OCI-LY1 (cell line): Measurements from ENCODE around the gene FRMD4A.

Source experiments
- H2AFZ ChIP-seq: fragments of 200-600 bp; sonication (generic), shearing (Covaris generic); 2 replicates; pipeline ENCODE4 v1.6.0; 2014; ENCODE audit warnings: antibody characterized with exemption, mild to moderate bottlenecking, low read length
- H3F3A ChIP-seq: fragments of 200-600 bp; sonication (generic), shearing (Covaris generic); 2 replicates; pipeline ENCODE4 v1.6.0; 2014; ENCODE audit warnings: mild to moderate bottlenecking, antibody characterized with exemption, low read length, moderate library complexity; ENCODE audit not compliant: insufficient read depth
- H3K27ac ChIP-seq: fragments of 200-600 bp; sonication (generic); 2 replicates; pipeline ENCODE4 v1.5.1; 2014; ENCODE audit warnings: low read length, mixed run types, mild to moderate bottlenecking, low read depth; ENCODE audit not compliant: poor library complexity, severe bottlenecking
- H3K27me3 ChIP-seq: fragments of 200-600 bp; sonication (generic); 2 replicates; pipeline ENCODE4 v1.6.0; 2014; ENCODE audit warnings: antibody characterized with exemption, mild to moderate bottlenecking, low read length, moderate library complexity; ENCODE audit not compliant: insufficient read depth
- H3K36me3 ChIP-seq: fragments of 200-600 bp; sonication (generic); 2 replicates; pipeline ENCODE4 v1.6.1; 2014; ENCODE audit warnings: mild to moderate bottlenecking, antibody characterized with exemption, low read length, moderate library complexity, mixed read lengths; ENCODE audit not compliant: insufficient read depth
- H3K4me1 ChIP-seq: fragments of 200-600 bp; sonication (generic); 2 replicates; pipeline ENCODE4 v1.5.1; 2014; ENCODE audit warnings: mild to moderate bottlenecking, low read length, moderate library complexity; ENCODE audit not compliant: insufficient read depth, severe bottlenecking
- H3K4me2 ChIP-seq: fragments of 200-600 bp; sonication (generic), shearing (Covaris generic); 2 replicates; pipeline ENCODE4 v1.6.1; 2014; ENCODE audit warnings: low read length
- H3K4me3 ChIP-seq: fragments of 200-600 bp; sonication (generic); 2 replicates; pipeline ENCODE4 v1.5.1; 2014; ENCODE audit warnings: low read length, low read depth, mild to moderate bottlenecking, mixed read lengths; ENCODE audit not compliant: poor library complexity, severe bottlenecking
- H3K79me2 ChIP-seq: fragments of 200-600 bp; shearing (Covaris generic); 2 replicates; pipeline ENCODE4 v1.6.1; 2016; ENCODE audit warnings: mixed run types, low read length, mixed read lengths; ENCODE audit not compliant: insufficient read depth
- H3K9ac ChIP-seq: fragments of 200-600 bp; sonication (generic), shearing (Covaris generic); 2 replicates; pipeline ENCODE4 v1.6.1; 2014; ENCODE audit warnings: mild to moderate bottlenecking, low read length, mixed read lengths
- H3K9me2 ChIP-seq: fragments of 200-600 bp; sonication (generic), shearing (Covaris generic); 2 replicates; pipeline ENCODE4 v1.6.1; 2014; ENCODE audit warnings: low read depth, mild to moderate bottlenecking, low read length, mixed read lengths
- H3K9me3 ChIP-seq: fragments of 200-600 bp; shearing (Covaris generic); 2 replicates; pipeline ENCODE4 v1.6.1; 2014; ENCODE audit warnings: low read length, mixed read lengths
- H4K20me1 ChIP-seq: fragments of 200-600 bp; sonication (generic), shearing (Covaris generic); 2 replicates; pipeline ENCODE4 v1.6.0; 2016; ENCODE audit warnings: mild to moderate bottlenecking, low read length; ENCODE audit not compliant: insufficient read depth
- CTCF ChIP-seq: fragments of 200-600 bp; sonication (generic), shearing (Covaris generic); IDR thresholded peaks from 2 replicates; pipeline ENCODE4 v1.5.1; 2017; ENCODE audit warnings: mild to moderate bottlenecking, antibody characterized with exemption, low read length, moderate library complexity, mixed read lengths
- EZH2 ChIP-seq: fragments of 200-600 bp; sonication (generic), shearing (Covaris generic); IDR thresholded peaks from 2 replicates; pipeline ENCODE4 v1.8.0; 2017; ENCODE audit warnings: borderline replicate concordance, mixed run types, mild to moderate bottlenecking, antibody characterized with exemption, low read length, moderate library complexity, mixed read lengths

The FRMD4A gene

DNA sequence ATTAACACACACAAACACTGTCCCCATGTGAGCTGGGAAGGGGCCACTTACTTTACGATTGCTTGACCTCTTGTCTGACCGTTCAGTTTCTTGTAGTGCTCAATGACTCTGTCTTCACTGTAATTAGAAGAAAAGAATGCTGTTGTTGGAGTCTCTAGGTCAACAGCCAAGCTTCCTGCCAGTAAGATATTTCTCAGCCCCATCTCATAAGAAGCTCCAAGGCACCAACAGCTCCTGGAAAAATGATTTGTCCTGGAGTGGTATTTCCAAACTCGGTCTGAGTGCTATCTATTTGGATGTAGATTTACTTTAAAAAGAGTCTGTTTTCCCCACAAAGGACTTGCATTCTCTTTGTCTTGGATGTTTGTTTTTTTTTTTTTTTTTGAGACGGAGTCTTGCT is 590.3 kb downstream of the FRMD4A start:
- Histone ChIP-seq H3F3A (no peaks in the 10 kb centered on the region), H2AFZ (no peak overlapping the region), H3K9ac (no peak overlapping the region), H3K4me3 (no peak overlapping the region), H3K27me3 (no peaks in the 10 kb centered on the region), H4K20me1 (no peaks in the 10 kb centered on the region), H3K9me3 (no peaks in the 10 kb centered on the region), H3K27ac (no peak overlapping the region), H3K36me3 (no peaks in the 10 kb centered on the region), H3K79me2 (no peaks in the 10 kb centered on the region), H3K4me2 (no peak overlapping the region), H3K9me2 (no peaks in the 10 kb centered on the region), H3K4me1 (no peaks in the 10 kb centered on the region)
- no peak for TF ChIP-seq CTCF
- TF ChIP-seq EZH2: no peak

DNA sequence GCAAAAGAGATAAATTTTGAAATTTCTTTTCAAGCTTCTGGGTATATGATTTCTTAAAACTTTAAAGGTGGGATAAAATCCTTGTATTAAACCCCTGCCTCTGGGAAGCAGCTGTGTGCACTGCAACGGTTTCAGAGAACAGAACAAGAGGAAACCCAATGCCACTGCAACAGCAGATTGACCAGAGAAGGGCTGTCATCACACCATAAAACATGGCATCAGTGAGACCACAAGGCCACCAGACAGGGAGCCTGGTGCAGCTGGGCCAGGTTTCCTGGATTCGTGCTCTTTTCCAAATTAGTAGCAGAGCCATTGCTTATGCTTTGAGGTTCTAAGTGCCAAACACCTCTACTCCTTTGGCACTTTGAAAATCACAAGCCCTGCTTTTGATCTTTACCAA is 591.5 kb downstream of the FRMD4A start:
- H3K27me3 ChIP-seq: no peaks in the 10 kb centered on the region
- H3K9me3 ChIP-seq: no peaks in the 10 kb centered on the region
- H4K20me1 ChIP-seq: no peaks in the 10 kb centered on the region
- H3K4me2 ChIP-seq: no peak overlapping the region
- no peak overlapping the region for H3K27ac ChIP-seq
- no peak overlapping the region for H3K9ac ChIP-seq
- H3K9me2 ChIP-seq: no peaks in the 10 kb centered on the region
- no peaks in the 10 kb centered on the region for H3K79me2 ChIP-seq
- no peaks in the 10 kb centered on the region for H3K4me1 ChIP-seq
- H2AFZ ChIP-seq: no peak overlapping the region
- no peaks in the 10 kb centered on the region for H3F3A ChIP-seq
- H3K4me3 ChIP-seq: no peak overlapping the region
- no peaks in the 10 kb centered on the region for H3K36me3 ChIP-seq
- no peak for TF ChIP-seq EZH2
- no peak for TF ChIP-seq CTCF

DNA sequence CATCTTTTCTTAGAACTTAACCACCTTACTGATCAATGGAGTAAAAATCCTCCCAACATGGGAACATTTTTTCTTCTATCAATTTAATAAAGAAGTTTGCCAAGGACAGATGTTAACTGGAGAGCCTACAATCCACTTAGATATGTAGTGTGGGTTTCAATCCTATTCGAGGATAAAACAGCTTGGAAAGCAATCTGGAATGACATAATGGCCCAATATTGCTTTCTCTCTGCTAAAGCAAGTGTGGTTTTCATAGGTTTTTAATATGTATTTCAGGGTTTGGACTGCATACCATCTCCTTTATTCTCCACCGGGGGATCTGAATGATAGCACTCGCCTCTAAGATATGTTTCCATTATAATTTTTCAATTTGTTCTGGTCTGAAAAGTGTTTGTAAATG is 594.2 kb downstream of the FRMD4A start:
- Histone ChIP-seq H3K36me3 (no peaks in the 10 kb centered on the region), H3K27me3 (no peaks in the 10 kb centered on the region), H3K79me2 (no peaks in the 10 kb centered on the region), H2AFZ (no peak overlapping the region), H3K27ac (no peak overlapping the region), H3K9me2 (no peaks in the 10 kb centered on the region), H3K4me2 (no peak overlapping the region), H3K9me3 (no peaks in the 10 kb centered on the region), H3K4me1 (no peaks in the 10 kb centered on the region), H3K9ac (no peak overlapping the region), H3K4me3 (no peak overlapping the region), H3F3A (no peaks in the 10 kb centered on the region), H4K20me1 (no peaks in the 10 kb centered on the region)
- TF ChIP-seq EZH2 (no peak), CTCF (no peak)
